Measurements from ENCODE around the gene UBE3B.

GRCh38 chr12:109495012-109495411 is 17.6 kb downstream of the UBE3B start:
- TF ChIP-seq, protein P1, sequence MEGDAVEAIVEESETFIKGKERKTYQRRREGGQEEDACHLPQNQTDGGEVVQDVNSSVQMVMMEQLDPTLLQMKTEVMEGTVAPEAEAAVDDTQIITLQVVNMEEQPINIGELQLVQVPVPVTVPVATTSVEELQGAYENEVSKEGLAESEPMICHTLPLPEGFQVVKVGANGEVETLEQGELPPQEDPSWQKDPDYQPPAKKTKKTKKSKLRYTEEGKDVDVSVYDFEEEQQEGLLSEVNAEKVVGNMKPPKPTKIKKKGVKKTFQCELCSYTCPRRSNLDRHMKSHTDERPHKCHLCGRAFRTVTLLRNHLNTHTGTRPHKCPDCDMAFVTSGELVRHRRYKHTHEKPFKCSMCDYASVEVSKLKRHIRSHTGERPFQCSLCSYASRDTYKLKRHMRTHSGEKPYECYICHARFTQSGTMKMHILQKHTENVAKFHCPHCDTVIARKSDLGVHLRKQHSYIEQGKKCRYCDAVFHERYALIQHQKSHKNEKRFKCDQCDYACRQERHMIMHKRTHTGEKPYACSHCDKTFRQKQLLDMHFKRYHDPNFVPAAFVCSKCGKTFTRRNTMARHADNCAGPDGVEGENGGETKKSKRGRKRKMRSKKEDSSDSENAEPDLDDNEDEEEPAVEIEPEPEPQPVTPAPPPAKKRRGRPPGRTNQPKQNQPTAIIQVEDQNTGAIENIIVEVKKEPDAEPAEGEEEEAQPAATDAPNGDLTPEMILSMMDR (conservative IDR thresholded peaks at IDR 0.05; ENCODE audit: low read depth, low read length): no peak
- TF ChIP-seq EZH2 (IDR thresholded peaks at IDR 0.05; ENCODE audit: low read length, unreplicated experiment) (no peak), EZH2phosphoT487 (IDR thresholded peaks at IDR 0.05; ENCODE audit: borderline replicate concordance, low read length) (no peak)

All from PC-3 (cell line).